ENCODE data around the gene NPAS3.

NPAS3 gene

GRCh38 chr14:33561488-33562175 is 623.0 kb downstream of the NPAS3 start:
- no peaks in the 10 kb centered on the region for H3K27me3 Mint-ChIP-seq
- no peaks in the 10 kb centered on the region for H3K9me3 Mint-ChIP-seq
- H3K36me3 Mint-ChIP-seq, result no peaks in the 10 kb centered on the region
- no peaks in the 10 kb centered on the region for H3K4me1 Mint-ChIP-seq
- no peak overlapping the region for H3K27ac Mint-ChIP-seq
- ATAC-seq (replicated peaks), result no peak
- no peak for DNase-seq
- no peak overlapping the region for H3K4me3 Mint-ChIP-seq

- Mint-ChIP-seq H3K4me3 (no peak overlapping the region), H3K4me1 (no peaks in the 10 kb centered on the region), H3K36me3 (no peaks in the 10 kb centered on the region), H3K27me3 (no peaks in the 10 kb centered on the region), H3K9me3 (no peaks in the 10 kb centered on the region), H3K27ac (no peak overlapping the region)
- DNase-seq, result no peak
- ATAC-seq (replicated peaks), result no peak
Measured at GRCh38 chr14:33563191-33563900, 624.7 kb downstream of the NPAS3 start.

DNA sequence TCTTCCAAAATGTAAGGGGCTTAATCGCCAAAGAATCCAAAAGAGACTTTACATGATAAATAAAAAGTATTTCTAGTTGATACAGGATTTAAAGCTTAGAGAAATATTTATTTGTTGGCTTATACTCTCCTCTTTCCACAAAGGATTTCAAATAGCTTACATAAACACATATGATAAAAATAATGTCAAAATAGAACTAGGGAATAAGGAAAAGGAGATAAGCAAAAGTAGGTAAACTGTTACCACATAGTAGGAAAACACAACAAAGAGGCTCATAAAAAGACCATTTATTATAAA is 625.2 kb downstream of the NPAS3 start:
- no peak overlapping the region for H3K4me3 Mint-ChIP-seq
- no peaks in the 10 kb centered on the region for H3K27me3 Mint-ChIP-seq
- no peaks in the 10 kb centered on the region for H3K36me3 Mint-ChIP-seq
- H3K27ac Mint-ChIP-seq, result no peak overlapping the region
- H3K4me1 Mint-ChIP-seq, result no peaks in the 10 kb centered on the region
- H3K9me3 Mint-ChIP-seq, result no peaks in the 10 kb centered on the region
- DNase-seq, result no peak
- ATAC-seq (replicated peaks), result no peak

DNA sequence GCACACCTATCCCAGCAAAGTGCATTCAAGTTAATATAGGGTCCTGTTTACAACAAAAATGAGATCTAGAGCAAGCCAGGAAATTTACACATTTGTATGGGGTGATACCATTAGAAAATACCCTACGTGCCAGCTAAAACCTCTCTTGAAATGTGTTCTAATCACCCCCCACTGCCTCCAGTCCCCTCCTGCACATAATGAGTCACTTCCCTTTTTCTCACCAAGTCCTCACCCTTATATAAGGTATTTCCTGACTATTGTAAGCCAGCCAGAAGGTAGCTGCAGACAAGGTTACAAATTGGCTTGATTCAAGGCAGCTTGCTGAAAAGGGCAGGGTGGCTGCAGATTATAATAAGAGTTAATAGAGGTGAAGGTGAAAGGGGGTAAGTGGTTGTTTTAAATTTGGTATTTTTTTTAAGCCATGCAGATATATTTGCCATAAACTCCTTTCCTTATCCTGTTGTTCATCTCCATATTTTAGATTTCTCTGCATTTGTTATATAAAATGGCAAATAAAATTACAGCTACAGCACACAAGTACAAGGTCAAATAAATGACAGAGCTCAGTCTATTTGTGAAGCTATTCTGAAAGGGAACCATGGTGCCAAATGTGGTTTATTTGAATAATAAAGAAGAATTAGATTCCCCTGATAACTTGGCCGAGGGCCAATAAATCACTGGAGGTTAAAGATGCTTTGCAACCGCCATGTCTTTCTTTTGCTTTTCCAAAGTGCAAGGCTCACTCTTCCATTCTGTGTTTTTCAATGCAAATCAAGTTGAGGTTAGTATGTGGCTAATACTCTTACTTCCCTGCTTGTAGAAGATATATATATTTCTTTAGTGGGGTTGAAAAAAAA is 626.3 kb downstream of the NPAS3 start:
- no peak overlapping the region for H3K27ac Mint-ChIP-seq
- DNase-seq (no peak), ATAC-seq (replicated peaks) (peak; percentile 87 to 90)
- no peaks in the 10 kb centered on the region for H3K9me3 Mint-ChIP-seq
- no peaks in the 10 kb centered on the region for H3K27me3 Mint-ChIP-seq
- no peak overlapping the region for H3K4me3 Mint-ChIP-seq
- H3K4me1 Mint-ChIP-seq, result no peaks in the 10 kb centered on the region
- H3K36me3 Mint-ChIP-seq, result no peaks in the 10 kb centered on the region

- no peak for DNase-seq
- H3K27me3 Mint-ChIP-seq, result no peaks in the 10 kb centered on the region
- H3K4me1 Mint-ChIP-seq, result no peaks in the 10 kb centered on the region
- ATAC-seq (replicated peaks), result no peak
- no peak overlapping the region for H3K27ac Mint-ChIP-seq
- H3K36me3 Mint-ChIP-seq, result no peaks in the 10 kb centered on the region
- H3K9me3 Mint-ChIP-seq, result no peaks in the 10 kb centered on the region
- no peak overlapping the region for H3K4me3 Mint-ChIP-seq
Measured at GRCh38 chr14:33566082-33566481, 627.4 kb downstream of the NPAS3 start.

GRCh38 chr14:33567023-33567728 is 628.5 kb downstream of the NPAS3 start:
- no peaks in the 10 kb centered on the region for H3K27me3 Mint-ChIP-seq
- DNase-seq, result no peak
- H3K36me3 Mint-ChIP-seq, result no peaks in the 10 kb centered on the region
- H3K4me1 Mint-ChIP-seq, result no peaks in the 10 kb centered on the region
- H3K4me3 Mint-ChIP-seq, result no peak overlapping the region
- H3K27ac Mint-ChIP-seq, result no peak overlapping the region
- ATAC-seq (replicated peaks), result no peak
- no peaks in the 10 kb centered on the region for H3K9me3 Mint-ChIP-seq

DNA sequence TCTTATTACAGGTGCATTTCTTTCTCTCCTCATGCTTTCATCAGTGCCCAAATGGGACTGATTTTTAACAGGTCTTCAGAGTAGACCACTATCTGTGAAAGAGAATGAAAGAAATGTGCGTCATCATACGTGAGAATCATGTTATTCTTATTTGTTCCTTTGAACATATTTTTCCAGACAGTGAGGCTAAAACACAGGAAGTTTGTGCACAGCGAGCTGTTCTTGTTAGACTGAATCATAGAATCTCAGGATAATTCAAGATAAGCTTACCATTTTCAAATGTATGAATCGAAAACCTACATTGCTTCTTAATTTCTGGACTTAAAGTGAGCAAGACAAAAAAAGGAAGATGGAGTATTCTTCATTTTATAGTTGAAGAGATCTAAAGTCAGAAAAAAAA is 629.1 kb downstream of the NPAS3 start:
- H3K4me3 Mint-ChIP-seq, result no peak overlapping the region
- H3K27ac Mint-ChIP-seq, result no peak overlapping the region
- no peaks in the 10 kb centered on the region for H3K36me3 Mint-ChIP-seq
- H3K9me3 Mint-ChIP-seq, result no peaks in the 10 kb centered on the region
- no peaks in the 10 kb centered on the region for H3K27me3 Mint-ChIP-seq
- ATAC-seq (replicated peaks) (no peak), DNase-seq (no peak)
- H3K4me1 Mint-ChIP-seq, result no peaks in the 10 kb centered on the region

DNA sequence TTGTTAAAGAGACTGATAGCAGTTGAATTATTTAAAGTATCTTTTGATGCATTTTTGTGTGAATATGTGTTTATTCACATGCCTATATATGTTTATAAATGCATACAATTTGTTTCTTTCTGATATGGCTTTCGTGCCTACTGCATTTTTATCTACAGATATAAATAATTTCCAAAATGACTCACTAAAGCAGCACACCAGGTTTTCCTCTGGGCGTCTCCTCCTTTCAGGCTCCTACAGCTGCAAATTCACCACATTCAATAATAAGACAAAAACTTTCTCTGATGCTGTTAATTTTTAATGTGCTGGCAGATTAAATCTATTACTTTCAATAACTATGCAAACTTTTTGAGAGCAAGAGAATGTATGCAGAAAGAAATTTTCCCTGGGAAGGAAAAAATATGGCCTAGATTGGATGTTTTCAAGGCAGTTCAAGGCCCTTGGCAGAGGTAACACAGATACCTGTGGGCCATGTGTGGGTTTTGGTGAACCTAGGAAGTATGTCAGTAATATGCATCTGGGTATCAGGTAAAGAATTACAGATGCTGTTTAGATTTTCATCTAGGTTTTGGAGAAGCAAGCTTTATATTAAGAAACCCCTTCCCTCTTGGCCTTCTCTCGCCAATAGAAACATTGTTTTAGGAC is 630.4 kb downstream of the NPAS3 start:
- Mint-ChIP-seq H3K27me3 (no peaks in the 10 kb centered on the region), H3K36me3 (no peaks in the 10 kb centered on the region), H3K4me1 (no peaks in the 10 kb centered on the region), H3K27ac (no peak overlapping the region), H3K9me3 (no peaks in the 10 kb centered on the region), H3K4me3 (no peak overlapping the region)
- no peak for DNase-seq
- ATAC-seq (replicated peaks), result no peak

DNA sequence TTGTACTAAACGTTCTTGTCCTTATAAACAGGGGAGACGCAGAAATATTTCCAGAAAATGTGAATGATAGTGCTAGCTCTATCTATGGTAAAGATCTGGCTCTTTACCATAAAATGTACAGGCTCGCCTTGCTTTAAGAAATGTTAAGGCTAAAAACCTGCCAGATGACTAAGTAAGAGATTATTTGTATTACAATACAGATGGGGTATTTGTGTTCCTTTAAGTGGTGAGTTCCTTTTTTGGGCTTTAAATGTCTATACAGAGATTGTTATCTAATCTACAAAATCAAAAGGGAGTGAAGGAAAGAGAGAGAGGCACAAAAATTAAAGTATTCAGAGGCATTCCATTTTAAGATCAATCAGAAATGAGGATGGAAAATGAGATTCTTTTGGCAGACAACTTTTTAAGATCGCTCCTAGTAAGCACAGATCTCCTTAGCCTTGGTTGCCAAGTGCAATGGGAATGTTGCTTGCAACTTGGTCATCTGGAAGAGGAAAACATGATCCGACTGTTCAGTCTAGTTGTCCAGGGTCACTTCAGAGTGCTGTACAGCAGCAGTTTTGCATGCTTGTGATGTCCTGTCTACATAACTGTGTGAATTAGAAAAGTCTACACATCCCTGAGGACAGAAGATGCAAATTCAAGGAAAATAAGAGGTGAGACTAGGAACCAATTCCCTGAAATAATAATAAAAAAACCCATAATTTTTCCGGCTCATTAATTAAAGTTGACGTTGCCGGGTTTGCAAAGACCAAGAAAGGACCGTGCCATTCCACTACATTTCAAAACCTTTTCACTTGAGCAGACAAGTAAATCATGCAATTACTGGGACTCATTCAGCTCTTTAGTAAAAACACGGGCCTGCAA is 631.4 kb downstream of the NPAS3 start:
- DNase-seq (no peak), ATAC-seq (replicated peaks) (no peak)
- no peak overlapping the region for H3K27ac Mint-ChIP-seq
- H3K9me3 Mint-ChIP-seq, result peaks cover 0 to 3% of the 10 kb centered on the region in 2 donors
- no peaks in the 10 kb centered on the region for H3K36me3 Mint-ChIP-seq
- H3K4me1 Mint-ChIP-seq, result no peaks in the 10 kb centered on the region
- H3K27me3 Mint-ChIP-seq, result peaks cover 0 to 5% of the 10 kb centered on the region in 2 donors
- H3K4me3 Mint-ChIP-seq, result no peak overlapping the region

DNA sequence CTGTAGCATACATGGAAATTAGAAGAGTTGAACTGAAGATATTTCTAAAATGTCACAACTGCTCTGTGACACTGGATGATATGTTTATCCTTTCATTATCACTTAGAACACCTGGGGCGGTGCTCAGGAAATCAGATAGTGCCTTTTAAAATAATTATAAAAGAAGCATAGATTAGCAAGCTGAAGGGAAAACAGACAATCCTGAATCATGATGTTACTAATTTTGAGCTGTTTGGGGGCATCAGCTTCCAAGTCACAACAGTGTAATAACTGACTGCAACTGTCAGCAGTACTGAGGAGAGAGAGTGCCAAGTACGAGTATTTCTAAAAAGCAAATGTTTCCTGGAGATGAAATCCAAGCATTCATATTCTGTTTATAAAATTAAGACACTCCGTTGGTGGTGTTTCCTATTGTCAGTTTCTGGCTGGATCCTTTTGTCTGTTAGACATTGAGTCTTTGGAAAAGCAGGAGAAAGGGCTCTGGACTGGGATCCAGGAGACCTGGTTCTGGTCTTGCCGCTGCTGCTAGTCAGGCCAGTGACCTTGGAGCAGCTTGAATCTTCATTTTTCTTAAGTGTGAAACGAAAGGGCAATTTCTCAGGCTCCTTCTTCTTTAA is 632.1 kb downstream of the NPAS3 start:
- ATAC-seq (replicated peaks), result no peak
- DNase-seq, result no peak
- no peaks in the 10 kb centered on the region for H3K4me1 Mint-ChIP-seq
- H3K27me3 Mint-ChIP-seq, result peaks cover 0 to 5% of the 10 kb centered on the region in 2 donors
- H3K4me3 Mint-ChIP-seq, result no peak overlapping the region
- H3K36me3 Mint-ChIP-seq, result no peaks in the 10 kb centered on the region
- H3K9me3 Mint-ChIP-seq, result peaks cover 0 to 3% of the 10 kb centered on the region in 2 donors
- H3K27ac Mint-ChIP-seq, result no peak overlapping the region

GRCh38 chr14:33573301-33573880 is 634.7 kb downstream of the NPAS3 start:
- Mint-ChIP-seq H3K4me1 (no peaks in the 10 kb centered on the region), H3K27me3 (peaks cover 0 to 5% of the 10 kb centered on the region in 2 donors), H3K9me3 (peaks cover 0 to 3% of the 10 kb centered on the region in 2 donors), H3K4me3 (no peak overlapping the region), H3K27ac (no peak overlapping the region), H3K36me3 (no peaks in the 10 kb centered on the region)
- ATAC-seq (replicated peaks) (no peak), DNase-seq (no peak)

DNA sequence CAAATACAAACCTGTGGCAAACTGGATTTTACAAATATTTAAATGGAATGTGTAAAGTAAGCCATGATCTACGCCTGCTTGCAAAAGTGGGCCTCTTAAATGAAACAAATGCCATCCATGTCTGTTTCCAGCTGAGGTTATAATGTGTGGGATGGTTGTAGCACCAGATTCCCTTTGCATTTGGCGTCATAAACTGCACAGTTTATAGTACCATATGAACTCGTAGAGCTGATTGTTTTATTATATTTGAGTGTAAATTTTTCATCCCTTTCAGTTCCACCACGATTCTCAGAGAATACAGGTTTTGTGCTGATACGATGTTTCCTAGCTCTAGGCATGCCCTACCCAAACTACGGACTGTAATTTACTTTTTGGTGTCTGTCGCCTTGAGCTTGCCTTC is 637.3 kb downstream of the NPAS3 start:
- Mint-ChIP-seq H3K27ac (no peak overlapping the region), H3K27me3 (peaks cover 0 to 5% of the 10 kb centered on the region in 2 donors), H3K4me1 (no peaks in the 10 kb centered on the region), H3K4me3 (no peak overlapping the region), H3K9me3 (peaks cover 1 to 3% of the 10 kb centered on the region in 2 donors), H3K36me3 (no peaks in the 10 kb centered on the region)
- DNase-seq (no peak), ATAC-seq (replicated peaks) (no peak)
